ENCODE results near the gene ARHGAP25. TPM values are rescaled to one million over a fixed set of nuclear protein-coding genes. Genes with fewer than 3 reads are reported as not detected.

ARHGAP25 gene
- total RNA-seq, 1 experiment from 2014 or later: 6.2 TPM

- DNase-seq (ENCODE audit: low spot score): no peak
- ChIA-PET CTCF (no interaction called here), POLR2A (ENCODE audit: low non-redundant PET) (interaction anchor here (0.6 kb wide), 1 partner anchor 111 kb away, joined by 4 read pairs; no protein-coding TSS in a partner anchor)
- H3K27me3 ChIP-seq (replicated peaks; ENCODE audit: insufficient read depth, low read depth, low read length, poor library complexity): no peaks in the 10 kb centered on the region
- H3K4me1 ChIP-seq (ENCODE audit: insufficient read depth, low read length, poor library complexity, severe bottlenecking): no peaks in the 10 kb centered on the region
- no peaks in the 10 kb centered on the region for H3K9me3 ChIP-seq (ENCODE audit: low read depth, low read length, poor library complexity, severe bottlenecking)
- no peak overlapping the region for H3K27ac ChIP-seq (ENCODE audit: low read depth, low read length, poor library complexity, severe bottlenecking)
- no peaks in the 10 kb centered on the region for H3K36me3 ChIP-seq (ENCODE audit: insufficient read depth, low read length, poor library complexity, severe bottlenecking)
- no TSS peak for BruUV-seq (replicated peaks)
- intact Hi-C loops (cut with micrococcal nuclease; ENCODE audit: unreplicated experiment): no loop called here
- H3K4me3 ChIP-seq (ENCODE audit: low read depth, low read length, poor library complexity, severe bottlenecking): no peak overlapping the region
- no peak for TF ChIP-seq CTCF (conservative IDR thresholded peaks at IDR 0.05; ENCODE audit: low read depth, low read length)
- TF ChIP-seq EZH2 (IDR thresholded peaks at IDR 0.05; ENCODE audit: borderline replicate concordance, low read depth, low read length, poor library complexity, severe bottlenecking): no peak
These were observed 5.8 kb downstream of the ARHGAP25 start for GRCh38 chr2:68740400-68740914.

- POLR2A ChIA-PET (ENCODE audit: low non-redundant PET): no interaction called here
- Histone ChIP-seq H3K27ac (ENCODE audit: low read depth, low read length, poor library complexity, severe bottlenecking) (no peak overlapping the region), H3K4me1 (ENCODE audit: insufficient read depth, low read length, poor library complexity, severe bottlenecking) (no peaks in the 10 kb centered on the region), H3K27me3 (replicated peaks; ENCODE audit: insufficient read depth, low read depth, low read length, poor library complexity) (no peaks in the 10 kb centered on the region), H3K9me3 (ENCODE audit: low read depth, low read length, poor library complexity, severe bottlenecking) (no peaks in the 10 kb centered on the region), H3K4me3 (ENCODE audit: low read depth, low read length, poor library complexity, severe bottlenecking) (no peak overlapping the region), H3K36me3 (ENCODE audit: insufficient read depth, low read length, poor library complexity, severe bottlenecking) (no peaks in the 10 kb centered on the region)
- BruUV-seq (replicated peaks): no TSS peak
- TF ChIP-seq EZH2 (IDR thresholded peaks at IDR 0.05; ENCODE audit: borderline replicate concordance, low read depth, low read length, poor library complexity, severe bottlenecking): no peak
- no peak for TF ChIP-seq CTCF (conservative IDR thresholded peaks at IDR 0.05; ENCODE audit: low read depth, low read length)
- intact Hi-C loops (cut with micrococcal nuclease; ENCODE audit: unreplicated experiment): no loop called here
- no peak for DNase-seq (ENCODE audit: low spot score)
- CTCF ChIA-PET: no interaction called here
These were observed 6.6 kb downstream of the ARHGAP25 start for GRCh38 chr2:68741238-68741637.

GRCh38 chr2:68741805-68742306 is 7.2 kb downstream of the ARHGAP25 start:
- CTCF ChIA-PET: interaction anchor here (1.3 kb wide), 1 partner anchor 10 kb away, joined by 4 read pairs; no protein-coding TSS in a partner anchor
- DNase-seq (ENCODE audit: low spot score): no peak
- no peak overlapping the region for H3K27ac ChIP-seq (ENCODE audit: low read depth, low read length, poor library complexity, severe bottlenecking)
- H3K9me3 ChIP-seq (ENCODE audit: low read depth, low read length, poor library complexity, severe bottlenecking): no peaks in the 10 kb centered on the region
- H3K27me3 ChIP-seq (replicated peaks; ENCODE audit: insufficient read depth, low read depth, low read length, poor library complexity): no peaks in the 10 kb centered on the region
- no peaks in the 10 kb centered on the region for H3K36me3 ChIP-seq (ENCODE audit: insufficient read depth, low read length, poor library complexity, severe bottlenecking)
- POLR2A ChIA-PET (ENCODE audit: low non-redundant PET): no interaction called here
- intact Hi-C loops (cut with micrococcal nuclease; ENCODE audit: unreplicated experiment): no loop called here
- no peak overlapping the region for H3K4me3 ChIP-seq (ENCODE audit: low read depth, low read length, poor library complexity, severe bottlenecking)
- no peak for TF ChIP-seq EZH2 (IDR thresholded peaks at IDR 0.05; ENCODE audit: borderline replicate concordance, low read depth, low read length, poor library complexity, severe bottlenecking)
- TF ChIP-seq CTCF (conservative IDR thresholded peaks at IDR 0.05; ENCODE audit: low read depth, low read length): no peak
- no TSS peak for BruUV-seq (replicated peaks)
- H3K4me1 ChIP-seq (ENCODE audit: insufficient read depth, low read length, poor library complexity, severe bottlenecking): no peaks in the 10 kb centered on the region

All from A673 (cell line).